ENCODE results near the gene PTCHD1. TPM values are rescaled to one million over a fixed set of nuclear protein-coding genes. Genes with fewer than 3 reads are reported as not detected.

PTCHD1 gene
- total RNA-seq, 1 experiment from 2014 or later: 4.2 TPM

DNA sequence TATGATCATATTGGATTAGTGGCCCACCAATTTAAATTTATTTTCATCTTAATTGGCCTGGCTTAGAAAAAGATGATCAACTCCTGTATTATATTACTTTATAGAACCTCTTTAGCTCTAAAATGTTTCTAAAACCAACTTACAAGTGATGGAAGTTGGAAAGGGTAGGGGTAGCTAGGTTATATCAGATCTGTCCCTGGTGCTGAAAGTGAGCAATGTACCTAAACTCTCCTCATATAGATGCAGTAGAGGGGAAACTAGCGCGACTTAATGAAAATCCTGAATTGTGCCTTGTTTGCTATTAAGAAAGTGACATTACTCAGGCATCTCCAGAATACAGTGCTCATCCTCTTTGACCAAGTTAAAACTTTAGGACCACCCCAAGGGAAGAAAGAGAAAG, 7.5 kb upstream of the PTCHD1 start:
- DNase-seq (ENCODE audit: low spot score) (no peak), ATAC-seq (peak; percentile 41; the same call in 1 of the 2 replicates)
- no peak overlapping the region for H3K27ac Mint-ChIP-seq
- TF ChIP-seq, protein P1, sequence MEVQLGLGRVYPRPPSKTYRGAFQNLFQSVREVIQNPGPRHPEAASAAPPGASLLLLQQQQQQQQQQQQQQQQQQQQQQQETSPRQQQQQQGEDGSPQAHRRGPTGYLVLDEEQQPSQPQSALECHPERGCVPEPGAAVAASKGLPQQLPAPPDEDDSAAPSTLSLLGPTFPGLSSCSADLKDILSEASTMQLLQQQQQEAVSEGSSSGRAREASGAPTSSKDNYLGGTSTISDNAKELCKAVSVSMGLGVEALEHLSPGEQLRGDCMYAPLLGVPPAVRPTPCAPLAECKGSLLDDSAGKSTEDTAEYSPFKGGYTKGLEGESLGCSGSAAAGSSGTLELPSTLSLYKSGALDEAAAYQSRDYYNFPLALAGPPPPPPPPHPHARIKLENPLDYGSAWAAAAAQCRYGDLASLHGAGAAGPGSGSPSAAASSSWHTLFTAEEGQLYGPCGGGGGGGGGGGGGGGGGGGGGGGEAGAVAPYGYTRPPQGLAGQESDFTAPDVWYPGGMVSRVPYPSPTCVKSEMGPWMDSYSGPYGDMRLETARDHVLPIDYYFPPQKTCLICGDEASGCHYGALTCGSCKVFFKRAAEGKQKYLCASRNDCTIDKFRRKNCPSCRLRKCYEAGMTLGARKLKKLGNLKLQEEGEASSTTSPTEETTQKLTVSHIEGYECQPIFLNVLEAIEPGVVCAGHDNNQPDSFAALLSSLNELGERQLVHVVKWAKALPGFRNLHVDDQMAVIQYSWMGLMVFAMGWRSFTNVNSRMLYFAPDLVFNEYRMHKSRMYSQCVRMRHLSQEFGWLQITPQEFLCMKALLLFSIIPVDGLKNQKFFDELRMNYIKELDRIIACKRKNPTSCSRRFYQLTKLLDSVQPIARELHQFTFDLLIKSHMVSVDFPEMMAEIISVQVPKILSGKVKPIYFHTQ (CRISPR knock-in tag; IDR thresholded peaks at IDR 0.05): no peak
- TF ChIP-seq, protein P2, sequence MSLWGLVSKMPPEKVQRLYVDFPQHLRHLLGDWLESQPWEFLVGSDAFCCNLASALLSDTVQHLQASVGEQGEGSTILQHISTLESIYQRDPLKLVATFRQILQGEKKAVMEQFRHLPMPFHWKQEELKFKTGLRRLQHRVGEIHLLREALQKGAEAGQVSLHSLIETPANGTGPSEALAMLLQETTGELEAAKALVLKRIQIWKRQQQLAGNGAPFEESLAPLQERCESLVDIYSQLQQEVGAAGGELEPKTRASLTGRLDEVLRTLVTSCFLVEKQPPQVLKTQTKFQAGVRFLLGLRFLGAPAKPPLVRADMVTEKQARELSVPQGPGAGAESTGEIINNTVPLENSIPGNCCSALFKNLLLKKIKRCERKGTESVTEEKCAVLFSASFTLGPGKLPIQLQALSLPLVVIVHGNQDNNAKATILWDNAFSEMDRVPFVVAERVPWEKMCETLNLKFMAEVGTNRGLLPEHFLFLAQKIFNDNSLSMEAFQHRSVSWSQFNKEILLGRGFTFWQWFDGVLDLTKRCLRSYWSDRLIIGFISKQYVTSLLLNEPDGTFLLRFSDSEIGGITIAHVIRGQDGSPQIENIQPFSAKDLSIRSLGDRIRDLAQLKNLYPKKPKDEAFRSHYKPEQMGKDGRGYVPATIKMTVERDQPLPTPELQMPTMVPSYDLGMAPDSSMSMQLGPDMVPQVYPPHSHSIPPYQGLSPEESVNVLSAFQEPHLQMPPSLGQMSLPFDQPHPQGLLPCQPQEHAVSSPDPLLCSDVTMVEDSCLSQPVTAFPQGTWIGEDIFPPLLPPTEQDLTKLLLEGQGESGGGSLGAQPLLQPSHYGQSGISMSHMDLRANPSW (CRISPR knock-in tag; conservative IDR thresholded peaks at IDR 0.05; ENCODE audit: low read depth): no peak
- CTCF ChIA-PET: no interaction called here
- POLR2A ChIA-PET: no interaction called here
- H3K4me3 Mint-ChIP-seq: no peak overlapping the region
- peaks cover 17% of the 10 kb centered on the region for H3K4me1 Mint-ChIP-seq
- H3K9me3 Mint-ChIP-seq: no peaks in the 10 kb centered on the region
- no peaks in the 10 kb centered on the region; the same call in 1 of the 2 replicates for H3K27me3 Mint-ChIP-seq (ENCODE audit: low read depth)
- H3K36me3 Mint-ChIP-seq: no peaks in the 10 kb centered on the region

DNA sequence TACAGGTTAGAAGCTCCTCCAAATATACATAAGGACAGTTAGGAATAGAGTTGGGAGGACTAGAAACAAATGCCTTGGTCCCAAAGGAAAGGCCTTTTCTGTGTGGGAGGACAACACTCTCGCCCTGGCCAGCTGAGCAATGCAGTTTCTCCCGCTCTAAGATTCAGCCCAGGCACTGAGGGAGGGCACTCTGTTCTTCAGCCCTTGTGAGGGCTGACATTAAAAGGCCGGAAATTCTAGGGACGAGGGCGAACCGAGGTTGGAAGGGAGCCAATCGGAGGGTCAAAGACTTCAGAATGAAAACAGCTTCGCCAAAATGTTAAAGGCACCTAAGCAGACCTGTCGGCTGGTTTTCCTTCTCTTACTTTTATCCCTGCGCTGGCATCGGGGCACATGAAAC, 2.9 kb upstream of the PTCHD1 start:
- ChIA-PET POLR2A (no interaction called here), CTCF (interaction anchor here (2.6 kb wide), 1 partner anchor 14 kb away, joined by 10 read pairs; no protein-coding TSS in a partner anchor)
- Mint-ChIP-seq H3K36me3 (no peaks in the 10 kb centered on the region), H3K4me3 (peak overlapping the region; percentile 91), H3K9me3 (no peaks in the 10 kb centered on the region), H3K4me1 (peaks cover 21% of the 10 kb centered on the region), H3K27ac (peak overlapping the region; percentile 57; the same call in 1 of the 2 replicates), H3K27me3 (ENCODE audit: low read depth) (peaks cover 13% of the 10 kb centered on the region)
- DNase-seq (ENCODE audit: low spot score) (peak; percentile 11), ATAC-seq (peak; percentile 10; the same call in 1 of the 2 replicates)
- no peak for TF ChIP-seq NR2C2 (CRISPR knock-in tag; IDR thresholded peaks at IDR 0.05)

DNA sequence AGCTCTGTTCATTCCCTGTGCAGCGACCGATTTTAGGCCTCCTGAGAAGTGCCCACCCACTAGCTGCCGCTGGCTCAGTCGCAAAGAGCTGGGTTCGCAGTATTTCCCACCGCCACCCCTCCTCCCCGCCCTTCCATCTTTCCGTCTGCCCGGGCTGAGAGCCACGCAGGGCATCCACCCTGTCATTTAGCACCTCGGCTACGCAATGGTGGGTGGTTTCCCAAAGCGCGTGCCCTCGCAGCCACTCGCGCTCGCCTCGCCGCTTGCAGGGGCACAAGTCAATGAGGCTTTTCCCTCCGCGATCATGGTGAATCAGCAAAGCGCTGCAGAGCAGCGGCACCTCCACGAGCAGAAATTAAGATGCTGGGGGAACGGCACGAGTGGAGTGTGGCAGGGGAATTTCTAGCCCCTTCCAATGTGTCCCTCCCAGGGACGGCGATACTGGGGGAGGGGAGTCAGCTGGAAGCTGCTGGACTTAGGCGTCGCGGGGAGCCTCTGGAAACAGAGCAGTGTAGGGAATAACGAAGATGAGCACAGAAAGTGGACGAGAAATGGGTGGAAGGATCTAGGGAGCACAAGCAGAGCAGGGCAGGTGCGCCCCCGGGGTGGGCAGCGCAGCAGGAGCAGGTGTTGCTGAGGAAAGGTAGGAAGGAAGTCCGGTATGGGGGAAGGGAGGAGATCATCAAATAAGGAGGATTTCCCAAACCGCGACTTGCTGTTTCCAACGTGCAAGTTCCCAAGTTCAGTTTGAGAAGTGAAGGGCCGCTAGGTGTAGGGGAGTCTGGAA, 2.4 kb upstream of the PTCHD1 start:
- Mint-ChIP-seq H3K4me1 (peaks cover 24% of the 10 kb centered on the region), H3K9me3 (no peaks in the 10 kb centered on the region), H3K27ac (peak overlapping the region; percentile 84), H3K27me3 (ENCODE audit: low read depth) (peaks cover 15% of the 10 kb centered on the region), H3K36me3 (no peaks in the 10 kb centered on the region), H3K4me3 (peak overlapping the region; percentile 91)
- ChIA-PET CTCF (interaction anchor here (0.6 to 2.6 kb wide), 2 partner anchors 14 to 1197 kb away, joined by 3 to 10 read pairs; no protein-coding TSS in a partner anchor), POLR2A (no interaction called here)
- DNase-seq (ENCODE audit: low spot score) (peak; percentile 15), ATAC-seq (no peak)
- TF ChIP-seq, protein P3, sequence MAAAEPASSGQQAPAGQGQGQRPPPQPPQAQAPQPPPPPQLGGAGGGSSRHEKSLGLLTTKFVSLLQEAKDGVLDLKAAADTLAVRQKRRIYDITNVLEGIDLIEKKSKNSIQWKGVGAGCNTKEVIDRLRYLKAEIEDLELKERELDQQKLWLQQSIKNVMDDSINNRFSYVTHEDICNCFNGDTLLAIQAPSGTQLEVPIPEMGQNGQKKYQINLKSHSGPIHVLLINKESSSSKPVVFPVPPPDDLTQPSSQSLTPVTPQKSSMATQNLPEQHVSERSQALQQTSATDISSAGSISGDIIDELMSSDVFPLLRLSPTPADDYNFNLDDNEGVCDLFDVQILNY (CRISPR knock-in tag; IDR thresholded peaks at IDR 0.05): no peak
- peak; percentile 37; the same call in 1 of the 2 replicates for TF ChIP-seq ETV6 (CRISPR knock-in tag; IDR thresholded peaks at IDR 0.05)

DNA sequence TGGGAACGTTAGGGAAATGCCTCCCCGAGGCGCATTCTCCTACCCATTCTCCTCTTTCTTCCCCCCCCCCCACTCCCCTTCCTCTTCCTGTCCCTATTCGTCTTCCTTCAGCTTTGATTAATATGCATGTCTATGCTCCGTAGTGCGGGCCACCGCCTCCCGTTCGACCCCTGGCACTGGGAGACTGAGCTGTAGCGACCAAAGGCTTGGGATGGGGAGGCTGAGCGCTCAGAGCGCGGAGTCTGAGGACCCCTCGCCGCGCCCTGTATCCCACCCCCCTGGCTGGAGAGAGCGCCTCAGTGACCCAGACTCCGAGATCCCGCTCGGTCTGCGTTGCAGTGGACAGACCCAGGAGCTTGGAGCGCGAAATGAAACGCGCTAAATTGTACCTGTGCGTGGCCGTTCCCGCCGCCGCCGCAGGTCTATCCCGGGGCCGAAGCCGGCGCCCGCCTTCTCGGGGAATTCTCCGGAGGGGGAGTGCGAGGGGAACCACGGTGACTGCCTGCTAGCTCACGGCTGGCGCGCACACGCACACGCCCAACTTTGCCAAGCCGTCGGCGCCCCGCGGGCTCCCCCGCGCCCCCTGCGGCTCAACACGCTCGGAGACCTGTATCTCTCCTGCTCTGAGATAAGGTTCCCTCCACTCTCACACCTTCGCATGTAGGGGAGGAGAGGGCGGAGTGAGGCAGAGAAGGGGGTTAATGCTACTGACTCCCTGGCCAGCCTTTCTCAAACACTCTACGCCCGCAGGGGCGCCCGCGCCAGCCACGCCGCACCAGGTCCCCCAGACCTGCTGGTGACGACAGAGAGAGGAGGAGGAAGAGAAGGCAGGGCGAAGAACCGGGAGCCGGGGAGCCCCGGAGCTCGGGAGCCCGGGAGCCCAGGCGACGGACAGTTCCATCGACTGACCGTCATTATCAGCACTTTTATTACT, 1.5 kb upstream of the PTCHD1 start:
- CTCF ChIA-PET: interaction anchor here (0.6 to 2.6 kb wide), 3 partner anchors 15 to 1198 kb away, joined by 3 to 10 read pairs (median 3); no protein-coding TSS in a partner anchor
- TF ChIP-seq, protein P4, sequence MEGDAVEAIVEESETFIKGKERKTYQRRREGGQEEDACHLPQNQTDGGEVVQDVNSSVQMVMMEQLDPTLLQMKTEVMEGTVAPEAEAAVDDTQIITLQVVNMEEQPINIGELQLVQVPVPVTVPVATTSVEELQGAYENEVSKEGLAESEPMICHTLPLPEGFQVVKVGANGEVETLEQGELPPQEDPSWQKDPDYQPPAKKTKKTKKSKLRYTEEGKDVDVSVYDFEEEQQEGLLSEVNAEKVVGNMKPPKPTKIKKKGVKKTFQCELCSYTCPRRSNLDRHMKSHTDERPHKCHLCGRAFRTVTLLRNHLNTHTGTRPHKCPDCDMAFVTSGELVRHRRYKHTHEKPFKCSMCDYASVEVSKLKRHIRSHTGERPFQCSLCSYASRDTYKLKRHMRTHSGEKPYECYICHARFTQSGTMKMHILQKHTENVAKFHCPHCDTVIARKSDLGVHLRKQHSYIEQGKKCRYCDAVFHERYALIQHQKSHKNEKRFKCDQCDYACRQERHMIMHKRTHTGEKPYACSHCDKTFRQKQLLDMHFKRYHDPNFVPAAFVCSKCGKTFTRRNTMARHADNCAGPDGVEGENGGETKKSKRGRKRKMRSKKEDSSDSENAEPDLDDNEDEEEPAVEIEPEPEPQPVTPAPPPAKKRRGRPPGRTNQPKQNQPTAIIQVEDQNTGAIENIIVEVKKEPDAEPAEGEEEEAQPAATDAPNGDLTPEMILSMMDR (IDR thresholded peaks at IDR 0.05): no peak
- TF ChIP-seq, protein P5, sequence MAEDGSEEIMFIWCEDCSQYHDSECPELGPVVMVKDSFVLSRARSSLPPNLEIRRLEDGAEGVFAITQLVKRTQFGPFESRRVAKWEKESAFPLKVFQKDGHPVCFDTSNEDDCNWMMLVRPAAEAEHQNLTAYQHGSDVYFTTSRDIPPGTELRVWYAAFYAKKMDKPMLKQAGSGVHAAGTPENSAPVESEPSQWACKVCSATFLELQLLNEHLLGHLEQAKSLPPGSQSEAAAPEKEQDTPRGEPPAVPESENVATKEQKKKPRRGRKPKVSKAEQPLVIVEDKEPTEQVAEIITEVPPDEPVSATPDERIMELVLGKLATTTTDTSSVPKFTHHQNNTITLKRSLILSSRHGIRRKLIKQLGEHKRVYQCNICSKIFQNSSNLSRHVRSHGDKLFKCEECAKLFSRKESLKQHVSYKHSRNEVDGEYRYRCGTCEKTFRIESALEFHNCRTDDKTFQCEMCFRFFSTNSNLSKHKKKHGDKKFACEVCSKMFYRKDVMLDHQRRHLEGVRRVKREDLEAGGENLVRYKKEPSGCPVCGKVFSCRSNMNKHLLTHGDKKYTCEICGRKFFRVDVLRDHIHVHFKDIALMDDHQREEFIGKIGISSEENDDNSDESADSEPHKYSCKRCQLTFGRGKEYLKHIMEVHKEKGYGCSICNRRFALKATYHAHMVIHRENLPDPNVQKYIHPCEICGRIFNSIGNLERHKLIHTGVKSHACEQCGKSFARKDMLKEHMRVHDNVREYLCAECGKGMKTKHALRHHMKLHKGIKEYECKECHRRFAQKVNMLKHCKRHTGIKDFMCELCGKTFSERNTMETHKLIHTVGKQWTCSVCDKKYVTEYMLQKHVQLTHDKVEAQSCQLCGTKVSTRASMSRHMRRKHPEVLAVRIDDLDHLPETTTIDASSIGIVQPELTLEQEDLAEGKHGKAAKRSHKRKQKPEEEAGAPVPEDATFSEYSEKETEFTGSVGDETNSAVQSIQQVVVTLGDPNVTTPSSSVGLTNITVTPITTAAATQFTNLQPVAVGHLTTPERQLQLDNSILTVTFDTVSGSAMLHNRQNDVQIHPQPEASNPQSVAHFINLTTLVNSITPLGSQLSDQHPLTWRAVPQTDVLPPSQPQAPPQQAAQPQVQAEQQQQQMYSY (CRISPR knock-in tag; IDR thresholded peaks at IDR 0.05): no peak
- no peak for TF ChIP-seq TCF7 (CRISPR knock-in tag; IDR thresholded peaks at IDR 0.05; ENCODE audit: low read depth)
- TF ChIP-seq, protein P6, sequence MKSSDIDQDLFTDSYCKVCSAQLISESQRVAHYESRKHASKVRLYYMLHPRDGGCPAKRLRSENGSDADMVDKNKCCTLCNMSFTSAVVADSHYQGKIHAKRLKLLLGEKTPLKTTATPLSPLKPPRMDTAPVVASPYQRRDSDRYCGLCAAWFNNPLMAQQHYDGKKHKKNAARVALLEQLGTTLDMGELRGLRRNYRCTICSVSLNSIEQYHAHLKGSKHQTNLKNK (CRISPR knock-in tag; IDR thresholded peaks at IDR 0.05): no peak

More for the DNA sequence above, 1.5 kb upstream of the PTCHD1 start:
- ATAC-seq (peak; percentile 13), DNase-seq (ENCODE audit: low spot score) (peak; percentile 21)
- peaks cover 15% of the 10 kb centered on the region for H3K27me3 Mint-ChIP-seq (ENCODE audit: low read depth)
- no peaks in the 10 kb centered on the region for H3K36me3 Mint-ChIP-seq
- H3K4me3 Mint-ChIP-seq: peak overlapping the region; percentile 91
- peaks cover 33% of the 10 kb centered on the region for H3K4me1 Mint-ChIP-seq
- H3K27ac Mint-ChIP-seq: no peak overlapping the region
- H3K9me3 Mint-ChIP-seq: no peaks in the 10 kb centered on the region
- POLR2A ChIA-PET: no interaction called here
